Gastrocnemius medialis (tissue), 4 donors: ENCODE results near the gene DNAJB12. TPM values are rescaled to one million over a fixed set of nuclear protein-coding genes. Genes with fewer than 3 reads are reported as not detected.
"Not testable (repeated sequence)": the region's sequence is repeated elsewhere in the genome, so short reads cannot be mapped to it uniquely, and the experiment has no call there.

Source experiments
- ATAC-seq, 2 donors: fragments of 150-250 bp; one replicate each; pipeline ENCODE4 v1.9.1; 2016
- DNase-seq, 2 donors: peaks; one replicate each; pipeline ENCODE4 v3.0.0-alpha.2; 2019
- H3K27ac ChIP-seq, 4 donors: fragments of 200-600 bp; sonication (generic); 1 replicate in 1 of 4; 2 replicates in 3 of 4; pipeline ENCODE4 v1.5.1; 2016 to 2018; ENCODE audit warnings: mild to moderate bottlenecking in 2 of 4, moderate library complexity in 1 of 4
- H3K27me3 ChIP-seq, 3 donors: fragments of 200-600 bp; sonication (generic) in 2 of 3; 1 replicate in 1 of 3; 2 replicates in 2 of 3; pipeline versions ENCODE4 v1.5.1 to v1.6.0; 2016 to 2019; ENCODE audit warnings: mild to moderate bottlenecking in 1 of 3, moderate library complexity in 1 of 3
- H3K36me3 ChIP-seq, 2 donors: fragments of 200-600 bp; sonication (generic) in 1 of 2; one replicate each; pipeline ENCODE4 v1.5.1; 2017 to 2018
- H3K4me1 ChIP-seq, 2 donors: fragments of 200-600 bp; sonication (generic) in 1 of 2; one replicate each; pipeline ENCODE4 v1.5.1; 2016 to 2017; ENCODE audit warnings: mild to moderate bottlenecking in 2 of 2
- H3K4me3 ChIP-seq, 4 donors: fragments of 200-600 bp; sonication (generic) in 3 of 4; 1 replicate in 1 of 4; 2 replicates in 3 of 4; pipeline ENCODE4 v1.5.1; 2016 to 2019; ENCODE audit warnings: mild to moderate bottlenecking in 2 of 4
- H3K9me3 ChIP-seq, 3 donors: fragments of 200-600 bp; sonication (generic) in 2 of 3; 1 replicate in 1 of 3; 2 replicates in 2 of 3; pipeline ENCODE4 v1.5.1; 2016 to 2019
- POLR2A ChIP-seq, 2 donors: fragments of 450-650 bp; IDR thresholded peaks; one replicate each; pipeline ENCODE4 v1.6.1; 2017; ENCODE audit warnings: antibody characterized with exemption in 2 of 2, mild to moderate bottlenecking in 2 of 2, moderate library complexity in 2 of 2
- in situ Hi-C, 4 donors: fragments of 200-750 bp; cut with MboI; loops; one replicate each; pipeline versions ENCODE4 v1.15.0 to v1.8.0; 2017; ENCODE audit warnings: low sequenced_read_pairs in 4 of 4
- intact Hi-C: fragments of 100-400 bp; cut with DNase I; formaldehyde crosslinking; loops from one replicate; pipeline ENCODE4 v1.15.1; 2023; ENCODE audit warnings: low total_unique reads
- total RNA-seq, 4 donors: library from RNA; depleted of rRNA; stranded (reverse); fragments of >200 nt; gene quantifications; one replicate each; pipeline versions ENCODE4 v1.1.0 to v1.2.3, GENCODE V29; 2016
- TF ChIP-seq, protein P1 (sequence below), 5 experiments: fragments of 450-650 bp in 3 of 5; fragments of 200-600 bp in 2 of 5; sonication (generic) in 2 of 5; IDR thresholded peaks in 4 of 5; conservative IDR thresholded peaks in 1 of 5; 1 replicate in 4 of 5; 2 replicates in 1 of 5; pipeline ENCODE4 v1.5.1; 2016 to 2019; ENCODE audit warnings: antibody characterized with exemption in 5 of 5, mild to moderate bottlenecking in 3 of 5, moderate library complexity in 3 of 5

DNAJB12 gene
- total RNA-seq, 4 donors from 2014 or later = 35.8 to 49.7 (median 39.0) TPM

DNA sequence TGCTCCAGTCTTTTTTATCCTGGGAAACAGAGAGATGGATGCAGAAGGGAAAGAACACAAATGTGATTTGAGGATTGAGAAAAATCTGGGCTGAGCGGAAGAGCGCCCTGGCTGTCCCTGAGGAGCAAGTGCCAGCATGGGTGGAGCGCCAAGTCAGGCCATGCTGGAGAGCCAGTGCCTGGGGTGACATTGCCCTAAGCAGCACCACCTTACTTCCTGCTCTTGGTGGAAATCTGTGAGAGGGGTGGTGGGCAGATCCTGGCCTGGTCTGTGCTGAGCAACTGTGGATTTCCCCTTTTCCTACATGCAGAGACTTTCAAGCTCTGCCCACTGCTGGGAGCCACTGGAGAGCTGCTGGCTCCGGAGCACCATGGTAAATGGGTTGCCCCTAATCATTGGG, 44.1 kb downstream of the DNAJB12 start:
- H3K4me3 ChIP-seq = peak overlapping the region in 3 of 4 donors; percentile 2 to 18 (median 5)
- in situ Hi-C loops = loop anchor here in 2 of 4 donors (5.0 to 10.0 kb wide), 2 partner anchors 33 to 76 kb away; no protein-coding TSS in a partner anchor
- TF ChIP-seq POLR2A (IDR thresholded peaks at IDR 0.05) = no peak
- TF ChIP-seq, protein P1, sequence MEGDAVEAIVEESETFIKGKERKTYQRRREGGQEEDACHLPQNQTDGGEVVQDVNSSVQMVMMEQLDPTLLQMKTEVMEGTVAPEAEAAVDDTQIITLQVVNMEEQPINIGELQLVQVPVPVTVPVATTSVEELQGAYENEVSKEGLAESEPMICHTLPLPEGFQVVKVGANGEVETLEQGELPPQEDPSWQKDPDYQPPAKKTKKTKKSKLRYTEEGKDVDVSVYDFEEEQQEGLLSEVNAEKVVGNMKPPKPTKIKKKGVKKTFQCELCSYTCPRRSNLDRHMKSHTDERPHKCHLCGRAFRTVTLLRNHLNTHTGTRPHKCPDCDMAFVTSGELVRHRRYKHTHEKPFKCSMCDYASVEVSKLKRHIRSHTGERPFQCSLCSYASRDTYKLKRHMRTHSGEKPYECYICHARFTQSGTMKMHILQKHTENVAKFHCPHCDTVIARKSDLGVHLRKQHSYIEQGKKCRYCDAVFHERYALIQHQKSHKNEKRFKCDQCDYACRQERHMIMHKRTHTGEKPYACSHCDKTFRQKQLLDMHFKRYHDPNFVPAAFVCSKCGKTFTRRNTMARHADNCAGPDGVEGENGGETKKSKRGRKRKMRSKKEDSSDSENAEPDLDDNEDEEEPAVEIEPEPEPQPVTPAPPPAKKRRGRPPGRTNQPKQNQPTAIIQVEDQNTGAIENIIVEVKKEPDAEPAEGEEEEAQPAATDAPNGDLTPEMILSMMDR (IDR thresholded peaks at IDR 0.05 in 4 of 5, conservative IDR thresholded peaks at IDR 0.05 in 1 of 5) = no peak
- H3K27ac ChIP-seq = peak overlapping the region; percentile 93 to 97 (median 96)
- no peaks in the 10 kb centered on the region for H3K9me3 ChIP-seq
- peak in 1 of 2 donors; percentile 78 for DNase-seq
- no peaks in the 10 kb centered on the region for H3K36me3 ChIP-seq
- H3K4me1 ChIP-seq = peaks cover 62 to 66% of the 10 kb centered on the region in 2 donors
- H3K27me3 ChIP-seq = no peaks in the 10 kb centered on the region
- intact Hi-C loops = loop anchor here (10.0 kb wide), 1 partner anchor 446 kb away; no protein-coding TSS in a partner anchor
- peak in 1 of 2 donors; percentile 18 for ATAC-seq

DNA sequence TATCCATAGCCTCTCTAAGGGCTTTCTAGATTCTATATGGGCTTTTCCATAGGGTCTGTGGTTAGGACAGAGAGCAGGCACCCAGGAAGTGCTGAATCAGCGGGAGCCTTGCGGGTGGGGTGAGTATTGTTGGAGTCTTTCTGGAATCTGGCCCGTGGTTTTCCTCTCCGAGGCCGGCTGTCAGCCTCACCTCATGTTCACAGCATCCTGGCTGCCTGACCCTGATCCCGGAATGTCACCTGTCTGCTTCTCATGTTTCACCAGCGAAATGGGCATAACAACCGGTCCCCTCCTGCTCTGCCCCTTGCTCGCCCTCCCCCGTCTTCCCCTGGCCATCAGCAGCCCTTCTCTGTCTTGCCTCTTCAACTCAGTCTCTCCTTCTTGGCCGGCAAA, 44.5 kb downstream of the DNAJB12 start:
- H3K27ac ChIP-seq = peak overlapping the region; percentile 93 to 97 (median 96)
- H3K4me1 ChIP-seq = peaks cover 58 to 66% of the 10 kb centered on the region in 2 donors
- intact Hi-C loops = loop anchor here (10.0 kb wide), 1 partner anchor 445 kb away; no protein-coding TSS in a partner anchor
- peak overlapping the region; percentile 2 to 18 (median 8) for H3K4me3 ChIP-seq
- ATAC-seq (peak; percentile 10 to 12), DNase-seq (peak; percentile 66 to 74)
- H3K36me3 ChIP-seq = no peaks in the 10 kb centered on the region
- H3K27me3 ChIP-seq = no peaks in the 10 kb centered on the region
- H3K9me3 ChIP-seq = no peaks in the 10 kb centered on the region
- TF ChIP-seq POLR2A (IDR thresholded peaks at IDR 0.05) = peak in 1 of 2 donors; percentile 24
- TF ChIP-seq, protein P1 (IDR thresholded peaks at IDR 0.05 in 4 of 5, conservative IDR thresholded peaks at IDR 0.05 in 1 of 5) = no peak
- in situ Hi-C loops = loop anchor here in 2 of 4 donors (5.0 to 10.0 kb wide), 2 partner anchors 33 to 75 kb away; no protein-coding TSS in a partner anchor

DNA sequence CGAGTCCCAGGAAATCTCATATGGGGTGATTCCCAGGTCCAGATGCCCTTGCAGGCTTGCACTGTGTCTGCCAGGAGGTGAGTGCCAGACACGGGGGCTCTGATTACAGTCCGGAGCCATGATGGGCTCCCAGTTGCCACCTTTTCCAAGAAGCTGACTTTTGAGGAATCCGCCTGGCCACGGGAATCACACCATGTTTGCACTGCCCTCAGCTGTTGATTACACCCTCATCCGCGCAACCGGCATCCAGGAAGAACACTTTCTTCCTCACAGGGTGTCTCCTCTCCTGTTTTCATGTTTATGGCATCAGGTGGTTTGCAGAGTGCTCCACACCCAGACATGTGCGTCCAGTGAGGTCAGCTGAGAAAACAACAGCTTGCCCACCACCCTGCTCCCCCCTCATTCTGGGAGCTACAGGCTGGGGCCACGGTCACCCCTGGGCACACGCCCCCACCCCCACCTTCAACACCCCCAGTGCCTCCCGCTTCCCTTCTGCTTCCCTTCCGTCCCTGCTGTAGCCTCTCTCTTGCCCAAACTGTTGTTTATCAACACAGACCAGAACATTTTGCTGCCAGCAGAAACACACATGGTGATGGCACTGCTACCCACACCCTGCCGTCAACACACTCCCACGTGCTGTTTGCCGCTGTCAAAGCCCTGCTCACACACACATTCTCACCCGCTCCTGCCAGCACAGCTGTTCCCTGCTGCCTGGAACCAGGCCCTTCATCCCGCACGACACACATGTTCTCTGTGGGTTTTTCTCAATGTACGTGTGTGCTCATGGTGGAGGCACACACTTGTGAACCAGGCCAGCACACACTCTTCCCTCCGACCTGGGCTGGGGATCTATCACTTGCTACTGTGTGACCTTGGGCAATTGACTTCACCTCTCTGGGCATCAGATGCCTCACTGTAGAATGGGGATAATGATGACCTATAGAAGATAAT, 45.2 kb downstream of the DNAJB12 start:
- intact Hi-C loops (loop anchor here (1.0 to 10.0 kb wide), 3 partner anchors 36 to 445 kb away; partner anchors contain the start of gene DDIT4), in situ Hi-C loops (loop anchor here in 2 of 4 donors (5.0 to 10.0 kb wide), 2 partner anchors 32 to 75 kb away; no protein-coding TSS in a partner anchor)
- DNase-seq (peak; percentile 96), ATAC-seq (peak; percentile 74 to 82)
- no peaks in the 10 kb centered on the region for H3K9me3 ChIP-seq
- TF ChIP-seq, protein P1 (IDR thresholded peaks at IDR 0.05 in 4 of 5, conservative IDR thresholded peaks at IDR 0.05 in 1 of 5) = no peak
- peak; percentile 27 to 60 for TF ChIP-seq POLR2A (IDR thresholded peaks at IDR 0.05)
- peak overlapping the region; percentile 93 to 97 (median 96) for H3K27ac ChIP-seq
- peaks cover 51 to 65% of the 10 kb centered on the region in 2 donors for H3K4me1 ChIP-seq
- H3K36me3 ChIP-seq = no peaks in the 10 kb centered on the region
- no peaks in the 10 kb centered on the region for H3K27me3 ChIP-seq
- H3K4me3 ChIP-seq = peak overlapping the region; percentile 2 to 18 (median 8)

DNA sequence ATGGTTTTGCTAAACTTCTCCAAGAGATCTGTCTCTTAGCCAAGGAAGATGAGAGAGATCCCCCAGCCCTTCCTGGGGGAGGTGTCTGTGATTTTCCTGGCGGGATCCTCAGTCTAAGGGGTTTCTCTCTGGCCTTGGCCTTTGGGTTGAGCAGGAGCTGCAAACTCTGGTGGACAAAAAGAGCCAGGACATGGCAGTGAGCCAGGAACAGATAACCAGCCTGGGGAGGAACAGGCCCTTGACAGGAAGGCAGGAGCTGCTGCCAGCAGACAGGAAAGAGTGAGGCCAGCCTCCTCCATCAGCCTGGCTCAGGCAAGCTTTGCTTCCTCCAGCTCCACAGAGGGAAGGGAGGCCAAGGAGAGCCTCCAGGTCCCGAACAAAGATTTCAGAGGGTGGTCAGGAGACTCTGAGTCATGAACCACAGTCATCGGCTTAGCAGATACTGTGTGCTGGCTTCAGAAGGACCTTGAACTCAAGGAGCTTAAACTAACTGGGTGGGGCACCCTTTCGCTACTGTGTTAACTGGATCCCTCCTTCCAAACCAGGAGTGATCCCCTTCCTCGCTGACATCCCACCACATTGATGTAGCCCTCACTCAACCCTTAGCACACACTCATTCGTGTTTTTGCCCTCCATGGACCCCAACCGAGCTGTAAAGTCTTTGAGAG, 46.3 kb downstream of the DNAJB12 start:
- intact Hi-C loops = loop anchor here (1.0 kb wide), 1 partner anchor 11 kb away; no protein-coding TSS in a partner anchor
- Histone ChIP-seq H3K4me3 (no peak overlapping the region), H3K27me3 (no peaks in the 10 kb centered on the region), H3K27ac (peak overlapping the region; percentile 93 to 97 (median 96)), H3K9me3 (no peaks in the 10 kb centered on the region), H3K36me3 (no peaks in the 10 kb centered on the region), H3K4me1 (peaks cover 50 to 65% of the 10 kb centered on the region in 2 donors)
- TF ChIP-seq, protein P1 (IDR thresholded peaks at IDR 0.05 in 4 of 5, conservative IDR thresholded peaks at IDR 0.05 in 1 of 5) = peak in 1 of 5 experiments; percentile 9
- TF ChIP-seq POLR2A (IDR thresholded peaks at IDR 0.05) = peak; percentile 39 to 43
- DNase-seq (peak; percentile 64 to 75), ATAC-seq (peak; percentile 38 to 46)
- in situ Hi-C loops = no loop called here

DNA sequence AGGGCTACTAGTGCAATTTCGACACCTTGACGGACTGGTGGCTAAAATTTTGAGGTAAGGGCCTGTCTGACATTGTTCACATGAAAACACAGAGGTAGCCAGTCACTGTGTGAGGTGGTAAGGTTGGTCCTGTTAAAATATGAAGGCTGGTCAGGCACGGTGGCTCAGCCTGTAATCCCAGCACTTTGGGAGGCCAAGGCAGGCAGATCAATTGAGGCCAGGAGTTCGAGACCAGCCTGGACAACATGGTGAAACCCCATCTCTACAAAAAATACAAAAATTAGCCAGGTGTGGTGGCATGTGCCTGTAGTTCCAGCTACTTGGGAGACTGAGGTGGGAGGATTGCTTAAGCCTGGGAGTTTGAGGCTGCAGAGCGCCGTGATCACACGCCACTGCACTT, 47.0 kb downstream of the DNAJB12 start:
- intact Hi-C loops = loop anchor here (1.0 kb wide), 1 partner anchor 12 kb away; no protein-coding TSS in a partner anchor
- Histone ChIP-seq H3K27ac (peak overlapping the region; percentile 93 to 97 (median 96)), H3K4me1 (peaks cover 50 to 65% of the 10 kb centered on the region in 2 donors)
- ATAC-seq, H3K27me3 ChIP-seq, DNase-seq, H3K9me3 ChIP-seq, in situ Hi-C loops, H3K36me3 ChIP-seq, H3K4me3 ChIP-seq: not testable (repeated sequence)
